IMR-90 (cell line): ENCODE results near the gene DGKQ. TPM values are rescaled to one million over a fixed set of nuclear protein-coding genes. Genes with fewer than 3 reads are reported as not detected.

Experiments
- ATAC-seq: fragments of 200-7000 bp; cut with Tn5 transposase; 2 replicates; pipeline ENCODE4 v1.9.1; 2020; ENCODE audit warnings: low read depth, mild to moderate bottlenecking, moderate library complexity
- BruUV-seq: library from RNA; stranded (reverse); fragments of 400-500 nt; replicated peaks from 2 replicates; lab custom pipeline; 2021; lab: Mats Ljungman, UMichigan
- CTCF ChIA-PET: fragments of 300-600 bp; formaldehyde crosslinking; extraction: SDS; loops from one replicate; lab custom pipeline; 2021; ENCODE audit warnings: antibody characterized with exemption; lab: Yijun Ruan, JAX
- POLR2A ChIA-PET: fragments of 300-600 bp; sonication (Branson Sonifier 250); formaldehyde crosslinking; loops from one replicate; lab custom pipeline; 2022; ENCODE audit warnings: antibody characterized with exemption; ENCODE audit not compliant: unreplicated experiment; lab: Charles Lee
- DNase-seq: peaks from one replicate; pipeline ENCODE4 v3.0.0; 2013
- H2AFZ ChIP-seq: replicated peaks from 2 replicates; pipeline ENCODE3; 2013; ENCODE audit warnings: low read length, mild to moderate bottlenecking; ENCODE audit not compliant: poor library complexity
- H2AK5ac ChIP-seq: 2 replicates; pipeline ENCODE4 v1.6.1; 2013; ENCODE audit warnings: low read depth, low read length, inconsistent platforms
- H2AK9ac ChIP-seq: replicated peaks from 2 replicates; pipeline ENCODE3; 2013; ENCODE audit warnings: mild to moderate bottlenecking, low read depth, low read length, moderate library complexity; ENCODE audit not compliant: poor library complexity
- H2BK120ac ChIP-seq: 2 replicates; pipeline ENCODE4 v1.6.1; 2013; ENCODE audit warnings: low read depth, low read length, inconsistent platforms
- H2BK15ac ChIP-seq: 3 replicates; pipeline ENCODE4 v1.6.1; 2013; ENCODE audit warnings: low read depth, low read length, inconsistent platforms
- H2BK20ac ChIP-seq: 2 replicates; pipeline ENCODE4 v1.6.1; 2013; ENCODE audit warnings: low read depth, mild to moderate bottlenecking, inconsistent platforms, low read length, moderate library complexity
- H2BK5ac ChIP-seq: 2 replicates; pipeline ENCODE4 v1.6.1; 2013; ENCODE audit warnings: mild to moderate bottlenecking, low read depth, low read length, inconsistent platforms; ENCODE audit not compliant: poor library complexity, severe bottlenecking
- H3K14ac ChIP-seq: replicated peaks from 2 replicates; pipeline ENCODE4 v1.6.1; 2013; ENCODE audit warnings: low read depth, low read length, inconsistent platforms
- H3K18ac ChIP-seq: 2 replicates; pipeline ENCODE4 v1.6.1; 2013; ENCODE audit warnings: low read depth, low read length, control low read depth
- H3K23ac ChIP-seq: 2 replicates; pipeline ENCODE4 v1.6.1; 2013; ENCODE audit warnings: low read depth, low read length, inconsistent platforms
- H3K27ac ChIP-seq: 2 replicates; pipeline ENCODE4 v1.5.1; 2013; ENCODE audit warnings: mild to moderate bottlenecking, control low read depth, low read length; ENCODE audit not compliant: insufficient read depth
- H3K27me3 ChIP-seq: 2 replicates; pipeline ENCODE4 v1.6.1; 2013; ENCODE audit warnings: low read length; ENCODE audit not compliant: control insufficient read depth, insufficient read depth
- H3K36me3 ChIP-seq: 2 replicates; pipeline ENCODE4 v1.6.1; 2013; ENCODE audit warnings: low read length, mixed read lengths; ENCODE audit not compliant: control insufficient read depth, insufficient read depth
- H3K4ac ChIP-seq: 2 replicates; pipeline ENCODE4 v1.6.1; 2013; ENCODE audit warnings: low read depth, low read length, inconsistent platforms
- H3K4me1 ChIP-seq: 2 replicates; pipeline ENCODE4 v1.6.1; 2013; ENCODE audit warnings: low read length, mixed read lengths; ENCODE audit not compliant: control insufficient read depth, insufficient read depth
- H3K4me2 ChIP-seq: 2 replicates; pipeline ENCODE4 v1.6.1; 2013; ENCODE audit warnings: low read depth, mild to moderate bottlenecking, control low read depth, low read length, moderate library complexity
- H3K4me3 ChIP-seq: 2 replicates; pipeline ENCODE4 v1.5.1; 2013; ENCODE audit warnings: low read depth, mild to moderate bottlenecking, control low read depth, low read length, moderate library complexity; ENCODE audit not compliant: insufficient read depth
- H3K56ac ChIP-seq: 2 replicates; pipeline ENCODE4 v1.6.1; 2013; ENCODE audit warnings: low read length, inconsistent platforms; ENCODE audit not compliant: insufficient read depth; ENCODE audit errors: extremely low read depth
- H3K79me1 ChIP-seq, 2 experiments: 2 replicates each; pipeline ENCODE4 v1.6.1; 2013; ENCODE audit warnings: low read length in 2 of 2, inconsistent platforms in 1 of 2, low read depth in 1 of 2
- H3K9ac ChIP-seq: 2 replicates; pipeline ENCODE4 v1.6.1; 2013; ENCODE audit warnings: low read depth, low read length, control low read depth
- H3K9me1 ChIP-seq: 2 replicates; pipeline ENCODE4 v1.6.1; 2013; ENCODE audit warnings: low read length, inconsistent platforms; ENCODE audit not compliant: insufficient read depth
- H3K9me3 ChIP-seq: 2 replicates; pipeline ENCODE4 v1.6.1; 2013; ENCODE audit warnings: low read length; ENCODE audit not compliant: control insufficient read depth, insufficient read depth
- H4K20me1 ChIP-seq: 2 replicates; pipeline ENCODE4 v1.6.1; 2013; ENCODE audit warnings: low read length, inconsistent platforms; ENCODE audit not compliant: insufficient read depth
- H4K5ac ChIP-seq: 2 replicates; pipeline ENCODE4 v1.6.1; 2013; ENCODE audit warnings: mild to moderate bottlenecking, low read depth, low read length, control low read depth
- H4K8ac ChIP-seq, 2 experiments: 2 replicates each; pipeline ENCODE4 v1.6.1; 2013; ENCODE audit warnings: low read depth in 2 of 2, low read length in 2 of 2, control low read depth in 1 of 2, inconsistent platforms in 1 of 2
- H4K91ac ChIP-seq: 2 replicates; pipeline ENCODE4 v1.6.1; 2013; ENCODE audit warnings: low read depth, low read length, inconsistent platforms; ENCODE audit not compliant: insufficient read depth
- BHLHE40 ChIP-seq: fragments of 150-350 bp; IDR thresholded peaks from 2 replicates; pipeline ENCODE4 v1.6.1; 2016; ENCODE audit warnings: mild to moderate bottlenecking, low read depth, low read length
- CEBPB ChIP-seq: IDR thresholded peaks from 2 replicates; pipeline ENCODE4 v1.6.1; 2012; ENCODE audit warnings: low read depth, low read length, improper control_type of control experiment
- ELK1 ChIP-seq: fragments of 150-350 bp; IDR thresholded peaks from 2 replicates; pipeline ENCODE4 v1.6.1; 2016; ENCODE audit warnings: low read depth, mild to moderate bottlenecking, low read length, moderate library complexity, borderline replicate concordance
- FOS ChIP-seq: fragments of 150-350 bp; IDR thresholded peaks from 2 replicates; pipeline ENCODE4 v1.6.1; 2016; ENCODE audit warnings: low read depth, low read length
- MAFK ChIP-seq: IDR thresholded peaks from 2 replicates; pipeline ENCODE4 v1.6.1; 2012; ENCODE audit warnings: low read depth, low read length, improper control_type of control experiment
- MAZ ChIP-seq: IDR thresholded peaks from 2 replicates; pipeline ENCODE4 v1.6.1; 2012; ENCODE audit warnings: low read depth, mild to moderate bottlenecking, low read length, improper control_type of control experiment, moderate library complexity, borderline replicate concordance
- MXI1 ChIP-seq: IDR thresholded peaks from 2 replicates; pipeline ENCODE4 v1.6.1; 2012; ENCODE audit warnings: low read depth, mild to moderate bottlenecking, low read length, moderate library complexity, borderline replicate concordance
- NFE2L2 ChIP-seq: fragments of 150-350 bp; IDR thresholded peaks from 2 replicates; pipeline ENCODE4 v1.6.1; 2016; ENCODE audit warnings: low read depth, mild to moderate bottlenecking, low read length
- RAD21 ChIP-seq: IDR thresholded peaks from 2 replicates; pipeline ENCODE4 v1.6.1; 2012; ENCODE audit warnings: low read length, improper control_type of control experiment
- RCOR1 ChIP-seq: IDR thresholded peaks from 2 replicates; pipeline ENCODE4 v1.6.1; 2012; ENCODE audit warnings: mild to moderate bottlenecking, low read length, improper control_type of control experiment; ENCODE audit not compliant: insufficient replicate concordance
- RFX5 ChIP-seq: IDR thresholded peaks from 2 replicates; pipeline ENCODE4 v1.8.0; 2012; ENCODE audit warnings: low read depth, mild to moderate bottlenecking, low read length, moderate library complexity
- SMC3 ChIP-seq: fragments of 150-350 bp; IDR thresholded peaks from 2 replicates; pipeline ENCODE4 v1.6.1; 2016; ENCODE audit warnings: low read depth, mild to moderate bottlenecking, antibody characterized with exemption, low read length, moderate library complexity
- WGBS, 2 experiments: methylation state at CpG; one replicate each; pipeline versions ENCODE4 v1.1.5 to v1.1.7; 2013; ENCODE audit warnings: missing lambda C conversion rate in 2 of 2; ENCODE audit not compliant: insufficient read length in 1 of 2; ENCODE audit errors: extremely low coverage in 2 of 2; 5-methylcytosine and 5-hydroxymethylcytosine counted together
- dilution Hi-C: fragments of 300-500 bp; cut with HindIII; formaldehyde crosslinking; loops from one replicate; pipeline ENCODE4 v1.14.3; 2018; ENCODE audit warnings: low sequenced_read_pairs; ENCODE audit not compliant: unreplicated experiment
- in situ Hi-C: fragments of 300-500 bp; cut with MboI; formaldehyde crosslinking; loops from 3 replicates; pipeline ENCODE4 v1.14.3; 2019; ENCODE audit warnings: low sequenced_read_pairs, inconsistent platforms, mixed read lengths
- intact Hi-C: fragments of 100-400 bp; cut with micrococcal nuclease; formaldehyde crosslinking; loops from 2 replicates; pipeline ENCODE4 v1.10.0; 2022
- polyA plus RNA-seq, 3 experiments: library from polyadenylated mRNA; depleted of rRNA; stranded (reverse); fragments of >200 nt; gene quantifications; 2 replicates each; pipeline ENCODE4 v1.2.3, GENCODE V29; 2012; ENCODE audit warnings: low replicate concordance in 1 of 3
- total RNA-seq: library from RNA; depleted of rRNA; stranded (reverse); fragments of >200 nt; gene quantifications from 2 replicates; pipeline ENCODE4 v1.2.3, GENCODE V29; 2012
- TF ChIP-seq, protein P1 (sequence below): conservative IDR thresholded peaks from 2 replicates; pipeline ENCODE4 v1.5.1; 2012; ENCODE audit warnings: mild to moderate bottlenecking, low read depth, low read length, improper control_type of control experiment

The DGKQ gene
- total and polyA plus RNA-seq, 2 of the 4 experiments (the other 2 are of a cell fraction): 4.3 to 15.6 TPM

DNA sequence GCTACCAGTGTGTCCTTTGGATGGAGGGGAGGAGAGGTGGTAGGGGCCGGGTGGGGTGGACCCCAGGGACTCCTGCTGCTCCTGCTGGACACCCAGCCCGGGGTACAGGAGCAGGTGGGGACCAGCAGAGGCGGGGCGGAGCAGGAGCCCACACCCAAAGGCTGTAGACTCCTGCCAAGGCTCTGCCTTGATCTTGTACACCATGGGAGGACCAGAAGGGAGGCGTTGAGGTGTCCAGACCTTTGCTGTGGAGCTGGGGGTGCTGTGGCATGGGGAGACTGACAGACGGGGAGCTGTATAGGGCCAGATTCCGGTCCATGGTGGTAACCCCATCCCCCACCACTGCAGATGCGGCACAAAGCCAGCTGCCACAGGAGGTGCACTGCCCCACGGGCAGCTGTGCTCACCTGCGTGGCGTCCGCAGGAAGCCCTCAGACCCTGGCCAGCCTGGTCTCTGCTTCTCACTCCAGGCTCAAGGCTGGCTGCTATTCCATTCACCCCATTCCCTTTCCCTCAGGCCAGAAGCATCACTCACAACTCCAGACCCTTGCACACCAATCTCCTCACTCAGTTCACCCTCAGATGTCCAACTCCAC, 24.8 kb upstream of the DGKQ start:
- H3K36me3 ChIP-seq: no peaks in the 10 kb centered on the region
- no peaks in the 10 kb centered on the region for H3K9me1 ChIP-seq
- no peak for ATAC-seq
- TF ChIP-seq FOS (no peak), RAD21 (no peak), CEBPB (no peak), RCOR1 (no peak), ELK1 (no peak), MAZ (no peak), MAFK (no peak), BHLHE40 (no peak), NFE2L2 (no peak), SMC3 (no peak), RFX5 (no peak), MXI1 (no peak)
- TF ChIP-seq, protein P1, sequence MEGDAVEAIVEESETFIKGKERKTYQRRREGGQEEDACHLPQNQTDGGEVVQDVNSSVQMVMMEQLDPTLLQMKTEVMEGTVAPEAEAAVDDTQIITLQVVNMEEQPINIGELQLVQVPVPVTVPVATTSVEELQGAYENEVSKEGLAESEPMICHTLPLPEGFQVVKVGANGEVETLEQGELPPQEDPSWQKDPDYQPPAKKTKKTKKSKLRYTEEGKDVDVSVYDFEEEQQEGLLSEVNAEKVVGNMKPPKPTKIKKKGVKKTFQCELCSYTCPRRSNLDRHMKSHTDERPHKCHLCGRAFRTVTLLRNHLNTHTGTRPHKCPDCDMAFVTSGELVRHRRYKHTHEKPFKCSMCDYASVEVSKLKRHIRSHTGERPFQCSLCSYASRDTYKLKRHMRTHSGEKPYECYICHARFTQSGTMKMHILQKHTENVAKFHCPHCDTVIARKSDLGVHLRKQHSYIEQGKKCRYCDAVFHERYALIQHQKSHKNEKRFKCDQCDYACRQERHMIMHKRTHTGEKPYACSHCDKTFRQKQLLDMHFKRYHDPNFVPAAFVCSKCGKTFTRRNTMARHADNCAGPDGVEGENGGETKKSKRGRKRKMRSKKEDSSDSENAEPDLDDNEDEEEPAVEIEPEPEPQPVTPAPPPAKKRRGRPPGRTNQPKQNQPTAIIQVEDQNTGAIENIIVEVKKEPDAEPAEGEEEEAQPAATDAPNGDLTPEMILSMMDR: no peak
- no peak overlapping the region for H2BK15ac ChIP-seq
- no peak overlapping the region for H3K9ac ChIP-seq
- no peak overlapping the region for H3K23ac ChIP-seq
- no peak overlapping the region for H3K27ac ChIP-seq
- peaks cover 11% of the 10 kb centered on the region for H4K20me1 ChIP-seq
- no peak overlapping the region for H4K91ac ChIP-seq
- H3K4me1 ChIP-seq: peaks cover 2% of the 10 kb centered on the region; the same call in 1 of the 2 replicates
- H4K5ac ChIP-seq: no peak overlapping the region
- no peak overlapping the region for H4K8ac ChIP-seq
- 40% methylated on average over 5 of the region's 12 CpGs; no CpG with 5 or more reads in 1 of the 2 experiments for WGBS, 2 experiments
- H3K79me1 ChIP-seq: no peaks in the 10 kb centered on the region
- H3K9me3 ChIP-seq: no peaks in the 10 kb centered on the region; the same call in 1 of the 2 replicates
- H3K4me3 ChIP-seq: no peak overlapping the region
- no peak overlapping the region for H2BK120ac ChIP-seq
- POLR2A ChIA-PET: no interaction called here
- no peak overlapping the region for H3K4me2 ChIP-seq
- H3K14ac ChIP-seq: no peak overlapping the region
- H2AFZ ChIP-seq: no peak overlapping the region
- H2AK5ac ChIP-seq: no peak overlapping the region
- H3K4ac ChIP-seq: no peak overlapping the region
- H2BK5ac ChIP-seq: no peak overlapping the region
- dilution Hi-C loops: no loop called here
- no peak overlapping the region for H2BK20ac ChIP-seq
- CTCF ChIA-PET: no interaction called here
- H3K18ac ChIP-seq: no peak overlapping the region
- intact Hi-C loops: no loop called here
- peaks cover 58% of the 10 kb centered on the region for H3K27me3 ChIP-seq
- in situ Hi-C loops: no loop called here
- no peak overlapping the region for H3K56ac ChIP-seq
- no TSS peak for BruUV-seq
- DNase-seq: no peak
- peak overlapping the region; percentile 82 for H2AK9ac ChIP-seq
